WI38 (cell line): ENCODE data around the gene CACYBP.

Experiments
- H3K4me3 ChIP-seq: 2 replicates; pipeline ENCODE4 v1.5.1; 2011; ENCODE audit warnings: low read depth, mild to moderate bottlenecking, control low read depth, low read length
- CTCF ChIP-seq: IDR thresholded peaks from 2 replicates; pipeline ENCODE4 v1.5.1; 2012; ENCODE audit warnings: low read depth, mild to moderate bottlenecking, control low read depth, low read length

The CACYBP gene

GRCh38 chr1:175045519-175045918 is 45.8 kb downstream of the CACYBP start:
- TF ChIP-seq CTCF = no peak
- no peak overlapping the region for H3K4me3 ChIP-seq

GRCh38 chr1:175050992-175051391 is 51.2 kb downstream of the CACYBP start:
- H3K4me3 ChIP-seq = no peak overlapping the region
- no peak for TF ChIP-seq CTCF

DNA sequence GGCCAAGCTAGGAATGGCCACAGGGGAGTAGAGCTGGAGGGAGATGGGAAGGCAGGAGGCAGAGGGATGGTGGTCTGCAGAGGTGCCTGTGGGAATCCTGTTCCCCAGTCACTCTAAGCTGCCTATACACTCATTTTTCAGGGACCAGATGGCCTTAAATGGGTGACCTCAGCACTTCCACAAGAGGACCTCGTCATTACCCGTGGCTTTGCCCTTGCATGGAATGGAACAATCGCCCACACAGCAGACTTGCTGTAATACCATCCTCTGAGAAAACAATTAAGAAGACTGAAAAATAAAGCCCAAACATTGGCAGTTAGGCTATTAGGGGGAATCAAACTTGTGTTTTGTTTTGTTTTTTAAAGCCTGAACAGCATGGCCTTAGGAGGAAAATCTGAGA is 55.0 kb downstream of the CACYBP start:
- TF ChIP-seq CTCF = no peak
- no peak overlapping the region for H3K4me3 ChIP-seq
